ENCODE measurements around the gene NOX4.

Gene NOX4

GRCh38 chr11:89490981-89491690 is at the start of gene NOX4:
TSS of gene NOX4 (minus strand) at chr11:89491375. CDS start at chr11:89491246, 129 bp downstream.
- DNase-seq, result peak; percentile 56

- DNase-seq, result no peak
Measured at GRCh38 chr11:89540826-89541225, 49.7 kb upstream of the NOX4 start.

DNA sequence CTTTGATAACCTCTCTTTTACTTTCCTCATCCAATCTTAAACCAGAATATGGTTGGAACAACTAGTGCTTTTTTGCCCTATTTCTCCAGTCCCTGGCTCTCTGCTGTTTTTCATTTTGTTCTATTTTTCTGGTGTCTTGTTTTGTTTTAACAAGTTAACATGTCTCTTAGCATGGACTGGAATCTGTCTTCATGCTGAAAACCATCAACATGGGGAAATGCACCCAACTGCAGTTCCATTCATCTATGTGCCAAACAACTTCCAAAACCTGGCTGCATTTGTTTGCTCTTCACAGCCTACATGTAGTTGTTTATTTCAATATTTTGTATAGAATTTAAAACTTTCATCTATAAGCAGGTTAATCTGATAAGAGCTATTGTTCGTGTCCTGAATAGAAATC is 46.8 kb upstream of the NOX4 start:
- no peak for DNase-seq

GRCh38 chr11:89536926-89537325 is 45.8 kb upstream of the NOX4 start:
- DNase-seq, result no peak

DNA sequence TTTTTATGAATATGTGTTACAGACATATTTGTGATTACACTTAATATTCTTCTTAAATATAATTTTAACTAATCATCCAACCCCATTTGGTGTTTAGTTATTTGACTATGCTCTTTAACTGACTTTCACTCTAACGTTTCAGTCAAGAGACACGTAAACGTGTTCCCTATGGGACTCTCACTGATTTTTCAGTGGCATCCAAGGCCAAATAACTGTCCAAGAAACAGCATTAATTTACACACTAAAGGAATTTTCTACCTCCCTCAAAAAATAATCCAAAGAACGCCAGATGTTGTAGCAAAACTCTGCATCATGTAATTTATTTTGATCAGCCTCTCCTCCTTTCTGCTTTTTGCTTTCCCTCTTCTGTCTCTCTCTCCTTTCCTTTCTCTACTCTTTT is 44.0 kb upstream of the NOX4 start:
- no peak for DNase-seq

GRCh38 chr11:89529626-89530380 is 38.6 kb upstream of the NOX4 start:
- no peak for DNase-seq

DNA sequence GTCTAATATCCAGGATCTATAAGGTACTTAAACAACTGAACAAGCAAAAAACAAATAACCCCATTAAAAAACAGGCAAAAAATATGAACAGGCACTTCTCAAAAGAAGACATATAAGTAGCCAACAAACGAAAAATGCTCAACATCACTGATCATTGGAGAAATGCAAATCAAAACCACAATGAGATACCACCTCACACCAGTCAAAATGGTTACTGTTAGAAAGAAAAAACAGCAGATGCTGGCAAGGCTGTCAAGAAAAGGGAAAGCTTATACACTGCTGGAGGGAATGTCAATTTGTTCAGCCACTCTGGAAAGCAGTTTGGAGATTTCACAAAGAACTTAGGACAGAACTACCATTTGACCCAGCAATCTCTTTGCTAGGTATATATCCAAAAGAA is 30.6 kb upstream of the NOX4 start:
- DNase-seq, result no peak

GRCh38 chr11:89521294-89521693 is 30.1 kb upstream of the NOX4 start:
- peak; percentile 51 for DNase-seq

GRCh38 chr11:89516496-89516895 is 25.3 kb upstream of the NOX4 start:
- DNase-seq, result no peak

DNA sequence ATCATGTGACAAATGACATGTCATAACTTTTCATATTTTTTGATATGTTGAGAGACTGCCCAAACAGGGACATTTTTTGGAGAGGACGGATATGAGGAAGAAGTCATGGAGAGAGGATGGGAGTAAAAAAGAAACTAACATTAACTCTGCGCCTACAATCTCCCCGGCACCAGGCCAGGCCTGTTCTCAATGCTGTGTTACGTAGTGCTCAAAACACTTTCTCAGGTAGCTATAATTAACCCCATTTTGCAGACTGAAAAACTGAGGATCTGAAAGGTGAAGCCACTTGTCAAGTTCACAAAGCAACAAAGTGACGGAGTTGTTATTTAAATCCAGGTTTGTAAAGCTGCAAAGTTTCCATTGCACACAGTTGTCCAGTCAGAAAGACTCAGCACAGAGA is 17.4 kb upstream of the NOX4 start:
- DNase-seq, result no peak

- no peak for DNase-seq
Measured at GRCh38 chr11:89504270-89504669, 13.1 kb upstream of the NOX4 start.

- no peak for DNase-seq
Measured at GRCh38 chr11:89503422-89503821, 12.2 kb upstream of the NOX4 start.

DNA sequence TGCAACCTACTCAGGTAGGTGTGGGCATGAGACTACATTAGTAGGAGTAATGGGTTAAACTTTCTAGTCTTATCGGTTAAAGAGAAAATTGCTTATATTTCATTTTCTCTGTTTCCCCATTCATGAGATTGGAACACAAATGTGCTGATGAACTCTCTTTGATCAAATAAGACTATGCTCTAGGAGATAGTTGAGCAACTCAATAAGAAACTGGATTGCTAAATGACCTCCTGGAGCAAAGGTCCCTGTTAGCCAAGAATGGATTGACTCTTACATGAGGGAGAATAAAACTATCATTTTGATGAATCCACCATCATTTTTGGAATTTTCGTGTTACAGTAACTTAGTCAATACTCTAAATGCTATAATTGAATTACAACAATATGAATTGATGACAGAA is 11.1 kb upstream of the NOX4 start:
- no peak for DNase-seq

DNA sequence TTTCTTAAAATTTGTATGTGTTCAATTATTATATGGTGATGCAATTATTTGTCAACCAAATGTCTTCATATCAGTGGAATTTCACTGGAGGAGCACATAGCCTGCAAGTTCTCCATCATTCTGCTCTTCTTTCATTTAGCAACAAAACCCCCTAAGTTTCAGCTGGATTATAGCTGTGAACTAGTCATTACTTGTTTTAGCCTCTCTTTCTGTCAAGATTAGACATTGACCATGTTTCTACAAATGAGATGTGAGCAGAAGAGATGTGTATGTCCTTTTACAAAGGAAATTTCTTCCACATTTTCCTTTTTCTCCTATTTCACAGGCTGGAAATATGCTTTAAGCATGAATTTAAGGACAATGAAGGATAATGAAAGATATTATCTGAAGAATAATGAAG is 9.2 kb upstream of the NOX4 start:
- DNase-seq, result no peak

GRCh38 chr11:89498845-89499448 is 7.8 kb upstream of the NOX4 start:
- DNase-seq, result no peak

GRCh38 chr11:89495951-89496350 is 4.8 kb upstream of the NOX4 start:
- peak; percentile 96 for DNase-seq

- DNase-seq, result no peak
Measured at GRCh38 chr11:89493431-89493830, 2.3 kb upstream of the NOX4 start.

DNA sequence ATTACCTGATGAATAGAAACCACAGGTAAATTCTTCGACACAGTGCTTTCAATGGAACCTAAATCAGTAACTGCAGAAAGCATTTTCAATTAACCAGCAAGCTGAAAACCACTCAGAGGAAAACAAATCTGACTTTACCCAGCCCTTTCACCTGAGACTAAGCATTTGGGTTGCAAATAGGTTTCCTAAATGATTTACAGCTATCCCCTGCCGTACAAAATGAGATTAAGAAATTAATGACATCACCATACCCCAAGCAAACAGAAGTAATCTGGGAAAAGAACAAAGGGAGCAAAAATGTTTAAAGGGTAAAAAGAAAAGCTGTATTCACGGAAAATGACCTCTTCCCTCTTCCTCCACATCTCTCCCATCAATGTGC is 584 bp downstream of the NOX4 start:
- DNase-seq, result no peak

GRCh38 chr11:89489930-89490329 is 1.2 kb downstream of the NOX4 start:
- no peak for DNase-seq

DNA sequence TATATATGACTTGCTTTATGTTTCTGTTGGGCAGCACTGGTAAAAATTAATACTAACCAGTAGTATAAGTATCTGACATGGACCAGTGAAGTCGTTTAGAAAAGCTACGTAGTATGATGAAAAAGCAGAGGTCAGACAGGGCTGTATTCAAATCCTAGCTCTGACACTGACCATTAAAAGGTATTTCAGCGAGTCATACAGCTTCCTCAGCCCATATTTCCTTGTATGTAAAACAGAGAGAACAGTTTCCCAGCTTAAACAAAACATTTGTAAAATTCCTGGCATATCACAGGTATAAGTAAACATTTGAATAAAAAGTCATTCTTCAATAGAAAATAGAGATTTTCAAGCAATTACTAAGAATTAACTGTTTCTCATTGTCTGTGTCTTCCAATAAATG is 4.2 kb downstream of the NOX4 start:
- peak; percentile 45 for DNase-seq

GRCh38 chr11:89484896-89485295 is 6.3 kb downstream of the NOX4 start:
- no peak for DNase-seq

DNA sequence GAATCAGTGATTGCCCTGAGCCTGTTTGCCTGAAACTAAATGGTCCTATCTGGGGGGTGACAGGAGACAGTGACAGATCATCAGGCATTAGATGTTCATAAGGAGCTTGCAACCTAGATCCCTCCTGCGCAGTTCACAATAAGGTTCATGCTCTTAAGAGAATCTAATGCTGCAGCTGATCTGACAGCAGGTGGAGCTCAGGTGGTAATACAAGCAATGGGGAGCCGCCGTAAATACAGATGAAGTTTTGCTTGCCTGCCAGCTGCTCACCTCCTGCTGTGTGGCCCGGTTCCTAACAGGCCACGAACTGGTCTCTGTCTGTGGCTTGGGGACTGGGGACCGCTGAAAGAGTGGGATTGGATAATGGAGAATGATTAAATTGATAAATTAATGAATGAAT is 14.0 kb downstream of the NOX4 start:
- no peak for DNase-seq

DNA sequence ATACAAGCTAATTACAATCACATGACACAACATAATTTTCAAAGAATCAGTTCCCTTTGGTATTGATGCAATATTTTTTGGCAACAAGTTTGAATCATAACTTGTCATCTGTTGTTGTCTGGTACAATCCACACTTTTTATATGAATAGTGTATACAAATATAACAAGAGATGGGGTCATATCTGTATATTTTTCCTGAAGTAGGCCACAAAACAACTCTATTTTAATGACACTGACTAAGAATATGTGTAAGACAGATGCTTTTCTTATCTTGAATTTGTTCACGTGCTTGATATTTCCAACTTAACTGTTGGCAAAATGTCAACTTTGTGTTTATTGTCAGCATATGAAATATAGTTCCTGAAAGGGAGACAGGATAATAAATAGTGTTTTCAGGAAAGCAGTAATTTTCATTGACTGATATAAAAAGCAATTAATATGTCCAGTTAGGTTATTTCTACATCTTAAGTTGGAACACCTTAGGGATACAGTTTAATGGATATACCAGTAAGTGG is 27.9 kb downstream of the NOX4 start:
- no peak for DNase-seq

DNA sequence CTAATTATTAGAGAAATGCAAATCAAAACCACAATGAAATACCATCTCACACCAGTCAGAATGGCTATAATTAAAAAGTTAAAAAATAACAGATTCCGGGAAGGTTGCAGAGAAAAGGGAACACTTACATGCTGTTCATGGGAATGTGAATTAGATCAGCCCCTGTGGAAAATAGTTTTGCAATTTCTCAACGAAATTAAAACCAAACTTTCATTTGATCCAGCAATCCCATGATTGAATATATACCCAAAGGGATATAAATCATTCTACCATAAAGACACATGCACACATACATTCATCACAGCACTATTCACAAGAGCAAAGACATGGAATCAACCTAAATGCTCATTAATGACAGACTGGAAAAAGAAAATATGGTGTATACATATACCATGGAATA is 32.5 kb downstream of the NOX4 start:
- peak; percentile 68 for DNase-seq
